SK-N-SH (cell line): ENCODE measurements around the gene NIF3L1. TPM values are rescaled to one million over a fixed set of nuclear protein-coding genes. Genes with fewer than 3 reads are reported as not detected.

Experiments
- CTCF ChIA-PET: fragments of 300-600, 350-600 bp; formaldehyde crosslinking; extraction: SDS; loops from one replicate; lab custom pipeline; 2021; lab: Yijun Ruan, JAX
- POLR2A ChIA-PET: fragments of 350-600 bp; sonication (Branson Sonifier 250); formaldehyde crosslinking; extraction: SDS; loops from one replicate; lab custom pipeline; 2020; ENCODE audit warnings: antibody characterized with exemption, inconsistent platforms; lab: Yijun Ruan, JAX
- DNase-seq: peaks from one replicate; pipeline ENCODE4 v3.0.0; 2012
- H2AFZ ChIP-seq: fragments of 200-600 bp; sonication (generic); 2 replicates; pipeline ENCODE4 v1.8.1; 2016; ENCODE audit warnings: antibody characterized with exemption, mild to moderate bottlenecking, low read depth
- H3F3A ChIP-seq: fragments of 200-600 bp; sonication (generic); replicated peaks from 2 replicates; pipeline ENCODE3; 2016; ENCODE audit warnings: antibody characterized with exemption, mild to moderate bottlenecking; ENCODE audit not compliant: insufficient read depth
- H3K27ac ChIP-seq, 2 experiments: fragments of 200-500 bp in 1 of 2; fragments of 200-600 bp in 1 of 2; sonication (Bioruptor generic) in 1 of 2; sonication (generic), shearing (Covaris generic) in 1 of 2; 2 replicates each; pipeline versions ENCODE4 v1.5.1 to v1.6.1; 2014 to 2016; ENCODE audit warnings: low read depth in 2 of 2, inconsistent platforms in 1 of 2, low read length in 1 of 2, mild to moderate bottlenecking in 1 of 2, mixed read lengths in 1 of 2
- H3K27me3 ChIP-seq: fragments of 200-600 bp; sonication (generic), shearing (Covaris generic); 2 replicates; pipeline ENCODE4 v1.6.1; 2016; ENCODE audit warnings: mixed run types; ENCODE audit not compliant: insufficient read depth
- H3K36me3 ChIP-seq, 2 experiments: fragments of 200-500 bp in 1 of 2; fragments of 200-600 bp in 1 of 2; sonication (Bioruptor generic) in 1 of 2; sonication (generic) in 1 of 2; replicated peaks in 1 of 2; 2 replicates each; pipeline versions ENCODE3 to v1.5.1; 2014 to 2016; ENCODE audit warnings: low read length in 1 of 2, mild to moderate bottlenecking in 1 of 2; ENCODE audit not compliant: insufficient read depth in 2 of 2, control insufficient read depth in 1 of 2
- H3K4me1 ChIP-seq, 2 experiments: fragments of 200-500 bp in 1 of 2; fragments of 200-600 bp in 1 of 2; sonication (Bioruptor generic) in 1 of 2; sonication (generic), shearing (Covaris generic) in 1 of 2; 2 replicates each; pipeline versions ENCODE4 v1.5.1 to v1.6.1; 2014 to 2016; ENCODE audit warnings: low read depth in 1 of 2, low read length in 1 of 2, mixed run types in 1 of 2; ENCODE audit not compliant: insufficient read depth in 2 of 2, control insufficient read depth in 1 of 2
- H3K4me2 ChIP-seq: fragments of 200-600 bp; sonication (generic), shearing (Covaris generic); 2 replicates; pipeline ENCODE4 v1.6.1; 2017; ENCODE audit warnings: mixed run types
- H3K4me3 ChIP-seq, 2 experiments: fragments of 200-500 bp in 1 of 2; fragments of 200-600 bp in 1 of 2; sonication (Bioruptor generic) in 1 of 2; sonication (generic), shearing (Covaris generic) in 1 of 2; 2 replicates each; pipeline versions ENCODE4 v1.5.1 to v1.8.1; 2014 to 2016; ENCODE audit warnings: low read depth in 2 of 2, inconsistent platforms in 1 of 2, low read length in 1 of 2, mild to moderate bottlenecking in 1 of 2, mixed read lengths in 1 of 2, moderate library complexity in 1 of 2
- H3K79me2 ChIP-seq: fragments of 200-600 bp; sonication (generic); 2 replicates; pipeline ENCODE4 v1.8.1; 2017; ENCODE audit warnings: mild to moderate bottlenecking; ENCODE audit not compliant: insufficient read depth
- H3K9ac ChIP-seq: fragments of 200-600 bp; sonication (generic); 2 replicates; pipeline ENCODE4 v1.6.1; 2017; ENCODE audit warnings: mixed run types
- H3K9me2 ChIP-seq: fragments of 200-600 bp; sonication (generic); 2 replicates; pipeline ENCODE4 v1.6.1; 2017; ENCODE audit warnings: mixed run types
- H3K9me3 ChIP-seq: fragments of 200-600 bp; sonication (generic); 2 replicates; pipeline ENCODE4 v1.6.1; 2017; ENCODE audit warnings: mixed run types, mild to moderate bottlenecking, moderate library complexity
- H4K20me1 ChIP-seq: fragments of 200-600 bp; sonication (generic); 2 replicates; pipeline ENCODE4 v1.6.1; 2017; ENCODE audit warnings: mild to moderate bottlenecking, mixed run types; ENCODE audit not compliant: insufficient read depth
- CHD2 ChIP-seq: fragments of 150-350 bp; IDR thresholded peaks from 2 replicates; pipeline ENCODE4 v1.6.1; 2018; ENCODE audit warnings: low read length; ENCODE audit not compliant: partially characterized antibody
- ELF1 ChIP-seq: IDR thresholded peaks from 2 replicates; pipeline ENCODE4 v1.4.0; 2012
- EP300 ChIP-seq, 2 experiments: IDR thresholded peaks; 2 replicates each; pipeline versions ENCODE4 v1.4.0 to v1.6.1; 2012; ENCODE audit warnings: borderline replicate concordance in 1 of 2, low read depth in 1 of 2, low read length in 1 of 2
- FOSL2 ChIP-seq: IDR thresholded peaks from 2 replicates; pipeline ENCODE4 v1.4.0; 2012; ENCODE audit warnings: low read depth, mild to moderate bottlenecking, moderate library complexity, borderline replicate concordance
- FOXJ3 ChIP-seq: sonication (generic); formaldehyde crosslinking; IDR thresholded peaks from 2 replicates; pipeline ENCODE4 v1.5.1; 2020; ENCODE audit warnings: mild to moderate bottlenecking, missing genetic modification reagents
- FOXM1 ChIP-seq: IDR thresholded peaks from 2 replicates; pipeline ENCODE4 v1.4.0; 2012; ENCODE audit warnings: low read depth, mild to moderate bottlenecking
- GATA2 ChIP-seq: sonication (generic); formaldehyde crosslinking; IDR thresholded peaks from 2 replicates; pipeline ENCODE4 v1.5.0; 2020; ENCODE audit warnings: mild to moderate bottlenecking, missing genetic modification reagents
- JUND ChIP-seq: IDR thresholded peaks from 2 replicates; pipeline ENCODE4 v1.4.0; 2012
- MEF2A ChIP-seq: IDR thresholded peaks from 2 replicates; pipeline ENCODE4 v1.4.0; 2012; ENCODE audit warnings: low read depth, borderline replicate concordance
- MXI1 ChIP-seq: IDR thresholded peaks from 2 replicates; pipeline ENCODE4 v1.6.1; 2012; ENCODE audit warnings: mild to moderate bottlenecking, low read depth, low read length, improper control_type of control experiment
- NFIC ChIP-seq: IDR thresholded peaks from 2 replicates; pipeline ENCODE4 v1.4.0; 2012; ENCODE audit warnings: borderline replicate concordance
- POLR2AphosphoS5 ChIP-seq: IDR thresholded peaks from 2 replicates; pipeline ENCODE4 v1.6.1; 2012; ENCODE audit warnings: low read depth, low read length
- RAD21 ChIP-seq: IDR thresholded peaks from 2 replicates; pipeline ENCODE4 v1.6.1; 2012; ENCODE audit warnings: mild to moderate bottlenecking, low read length
- RFX5 ChIP-seq: IDR thresholded peaks from 2 replicates; pipeline ENCODE4 v1.6.1; 2012; ENCODE audit warnings: mild to moderate bottlenecking, improper control_type of control experiment, low read length
- RXRA ChIP-seq: IDR thresholded peaks from 2 replicates; pipeline ENCODE4 v1.4.0; 2012; ENCODE audit warnings: low read depth, mild to moderate bottlenecking, borderline replicate concordance
- SIN3A ChIP-seq: IDR thresholded peaks from 2 replicates; pipeline ENCODE4 v1.6.1; 2012; ENCODE audit warnings: low read depth, mild to moderate bottlenecking, low read length, moderate library complexity, borderline replicate concordance
- SMC3 ChIP-seq: IDR thresholded peaks from 2 replicates; pipeline ENCODE4 v1.6.1; 2012; ENCODE audit warnings: low read depth, low read length, improper control_type of control experiment
- TCF12 ChIP-seq: IDR thresholded peaks from 2 replicates; pipeline ENCODE4 v1.4.0; 2012
- TEAD4 ChIP-seq: IDR thresholded peaks from 2 replicates; pipeline ENCODE4 v1.4.0; 2012; ENCODE audit warnings: mild to moderate bottlenecking, borderline replicate concordance; ENCODE audit not compliant: insufficient read depth
- WGBS: methylation state at CpG from one replicate; pipeline ENCODE4 v1.1.6; 2017; ENCODE audit warnings: low lambda C conversion rate; 5-methylcytosine and 5-hydroxymethylcytosine counted together
- polyA plus RNA-seq, 3 experiments: library from polyadenylated mRNA; depleted of rRNA; stranded (reverse); fragments of >200 nt; gene quantifications; 2 replicates each; pipeline ENCODE4 v1.2.3, GENCODE V29; 2012
- TF ChIP-seq, protein P1 (sequence below): fragments of 150-350 bp; IDR thresholded peaks from 2 replicates; pipeline ENCODE4 v1.6.1; 2017; ENCODE audit warnings: antibody characterized with exemption, low read length, low read depth, borderline replicate concordance
- TF ChIP-seq, protein P2 (sequence below): fragments of 200-600 bp; sonication (generic); IDR thresholded peaks from 2 replicates; pipeline ENCODE4 v1.6.1; 2017; ENCODE audit warnings: antibody characterized with exemption, mild to moderate bottlenecking, moderate library complexity
- TF ChIP-seq, protein P3 (sequence below): IDR thresholded peaks from 2 replicates; pipeline ENCODE4; 2012
- TF ChIP-seq, protein P4 (sequence below): fragments of 150-350 bp; IDR thresholded peaks from 2 replicates; pipeline ENCODE4 v1.6.1; 2016; ENCODE audit warnings: mild to moderate bottlenecking, low read depth, low read length

NIF3L1 gene
- polyA plus RNA-seq, 1 of the 3 experiments (the other 2 are of a cell fraction) = 52.4 TPM

DNA sequence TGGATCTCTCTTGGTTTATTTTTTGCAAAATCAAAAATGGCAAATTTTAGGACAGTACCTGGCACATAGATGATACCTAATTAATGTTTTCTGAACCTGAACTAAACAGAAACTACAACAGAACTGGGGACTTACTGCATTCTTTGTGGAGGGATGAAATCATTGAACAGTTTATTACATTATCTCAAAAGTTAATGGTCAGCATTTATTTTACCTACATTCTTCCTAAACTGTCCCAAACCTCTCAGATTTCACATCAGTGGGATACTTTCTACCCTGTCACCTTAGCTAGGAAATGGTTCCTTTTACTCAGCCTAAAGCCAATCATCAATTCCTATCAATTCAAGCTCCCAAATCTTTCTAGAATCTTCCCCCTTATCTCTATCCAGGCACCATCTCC lies 10.3 kb downstream of the NIF3L1 start:
- TF ChIP-seq SMC3 (no peak), RFX5 (no peak), JUND (no peak), CHD2 (no peak), FOSL2 (no peak)
- TF ChIP-seq, protein P1, sequence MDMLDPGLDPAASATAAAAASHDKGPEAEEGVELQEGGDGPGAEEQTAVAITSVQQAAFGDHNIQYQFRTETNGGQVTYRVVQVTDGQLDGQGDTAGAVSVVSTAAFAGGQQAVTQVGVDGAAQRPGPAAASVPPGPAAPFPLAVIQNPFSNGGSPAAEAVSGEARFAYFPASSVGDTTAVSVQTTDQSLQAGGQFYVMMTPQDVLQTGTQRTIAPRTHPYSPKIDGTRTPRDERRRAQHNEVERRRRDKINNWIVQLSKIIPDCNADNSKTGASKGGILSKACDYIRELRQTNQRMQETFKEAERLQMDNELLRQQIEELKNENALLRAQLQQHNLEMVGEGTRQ = no peak
- TF ChIP-seq, protein P2, sequence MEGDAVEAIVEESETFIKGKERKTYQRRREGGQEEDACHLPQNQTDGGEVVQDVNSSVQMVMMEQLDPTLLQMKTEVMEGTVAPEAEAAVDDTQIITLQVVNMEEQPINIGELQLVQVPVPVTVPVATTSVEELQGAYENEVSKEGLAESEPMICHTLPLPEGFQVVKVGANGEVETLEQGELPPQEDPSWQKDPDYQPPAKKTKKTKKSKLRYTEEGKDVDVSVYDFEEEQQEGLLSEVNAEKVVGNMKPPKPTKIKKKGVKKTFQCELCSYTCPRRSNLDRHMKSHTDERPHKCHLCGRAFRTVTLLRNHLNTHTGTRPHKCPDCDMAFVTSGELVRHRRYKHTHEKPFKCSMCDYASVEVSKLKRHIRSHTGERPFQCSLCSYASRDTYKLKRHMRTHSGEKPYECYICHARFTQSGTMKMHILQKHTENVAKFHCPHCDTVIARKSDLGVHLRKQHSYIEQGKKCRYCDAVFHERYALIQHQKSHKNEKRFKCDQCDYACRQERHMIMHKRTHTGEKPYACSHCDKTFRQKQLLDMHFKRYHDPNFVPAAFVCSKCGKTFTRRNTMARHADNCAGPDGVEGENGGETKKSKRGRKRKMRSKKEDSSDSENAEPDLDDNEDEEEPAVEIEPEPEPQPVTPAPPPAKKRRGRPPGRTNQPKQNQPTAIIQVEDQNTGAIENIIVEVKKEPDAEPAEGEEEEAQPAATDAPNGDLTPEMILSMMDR = no peak
- TF ChIP-seq, protein P3, sequence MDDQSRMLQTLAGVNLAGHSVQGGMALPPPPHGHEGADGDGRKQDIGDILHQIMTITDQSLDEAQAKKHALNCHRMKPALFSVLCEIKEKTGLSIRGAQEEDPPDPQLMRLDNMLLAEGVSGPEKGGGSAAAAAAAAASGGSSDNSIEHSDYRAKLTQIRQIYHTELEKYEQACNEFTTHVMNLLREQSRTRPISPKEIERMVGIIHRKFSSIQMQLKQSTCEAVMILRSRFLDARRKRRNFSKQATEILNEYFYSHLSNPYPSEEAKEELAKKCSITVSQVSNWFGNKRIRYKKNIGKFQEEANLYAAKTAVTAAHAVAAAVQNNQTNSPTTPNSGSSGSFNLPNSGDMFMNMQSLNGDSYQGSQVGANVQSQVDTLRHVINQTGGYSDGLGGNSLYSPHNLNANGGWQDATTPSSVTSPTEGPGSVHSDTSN = no peak
- TF ChIP-seq, protein P4, sequence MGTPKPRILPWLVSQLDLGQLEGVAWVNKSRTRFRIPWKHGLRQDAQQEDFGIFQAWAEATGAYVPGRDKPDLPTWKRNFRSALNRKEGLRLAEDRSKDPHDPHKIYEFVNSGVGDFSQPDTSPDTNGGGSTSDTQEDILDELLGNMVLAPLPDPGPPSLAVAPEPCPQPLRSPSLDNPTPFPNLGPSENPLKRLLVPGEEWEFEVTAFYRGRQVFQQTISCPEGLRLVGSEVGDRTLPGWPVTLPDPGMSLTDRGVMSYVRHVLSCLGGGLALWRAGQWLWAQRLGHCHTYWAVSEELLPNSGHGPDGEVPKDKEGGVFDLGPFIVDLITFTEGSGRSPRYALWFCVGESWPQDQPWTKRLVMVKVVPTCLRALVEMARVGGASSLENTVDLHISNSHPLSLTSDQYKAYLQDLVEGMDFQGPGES = no peak
- Histone ChIP-seq H3K9me3 (no peaks in the 10 kb centered on the region), H4K20me1 (no peaks in the 10 kb centered on the region), H3K9me2 (no peaks in the 10 kb centered on the region), H3K27me3 (no peaks in the 10 kb centered on the region), H3K27ac (no peak overlapping the region), H3K9ac (no peak overlapping the region), H3K36me3 (peaks cover 72 to 76% of the 10 kb centered on the region in 2 experiments), H3F3A (peaks cover 38% of the 10 kb centered on the region), H3K79me2 (no peaks in the 10 kb centered on the region), H3K4me3 (no peak overlapping the region), H3K4me2 (no peak overlapping the region), H3K4me1 (no peaks in the 10 kb centered on the region; a peak in 1 of 4 replicates), H2AFZ (no peak overlapping the region)
- ChIA-PET POLR2A (no interaction called here), CTCF (no interaction called here)
- no peak for DNase-seq

DNA sequence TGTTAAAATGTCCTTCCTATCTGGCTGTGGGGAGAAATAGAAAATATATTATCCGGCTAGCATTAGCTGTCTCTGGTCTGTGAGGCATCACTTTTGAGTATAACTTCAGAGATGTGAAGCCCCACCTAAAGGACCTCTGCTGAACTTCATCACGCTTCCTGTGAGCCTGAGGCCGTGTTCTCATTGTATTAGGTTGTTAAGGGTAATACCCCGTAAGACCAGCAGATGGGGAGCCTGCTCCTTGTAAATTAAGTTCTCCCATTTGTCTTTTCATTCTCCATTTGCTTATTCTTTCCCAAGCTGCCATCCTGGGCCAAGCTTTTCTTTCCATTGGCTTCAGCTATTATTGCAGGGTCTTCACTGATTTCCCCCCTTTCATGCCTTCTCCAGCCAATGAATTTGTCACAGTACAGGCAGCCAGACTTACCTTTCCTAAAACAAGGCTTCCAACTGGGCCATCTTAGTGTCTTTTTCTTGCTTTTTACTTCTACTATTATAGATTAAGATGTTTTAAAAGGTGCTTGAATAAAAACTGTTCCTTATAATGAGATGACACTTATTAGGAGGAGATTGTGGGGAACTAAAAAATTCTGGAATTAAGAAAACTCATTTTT lies 12.4 kb downstream of the NIF3L1 start:
- no peaks in the 10 kb centered on the region for H3K9me2 ChIP-seq
- H3K4me2 ChIP-seq = no peak overlapping the region
- peak overlapping the region; percentile 45 to 62; a peak in 3 of 4 replicates for H3K27ac ChIP-seq
- whole genome bisulfite sequencing = 9% methylated on average over 4 of the region's 4 CpGs
- no peak overlapping the region; the same call in 1 of the 2 replicates for H3K9ac ChIP-seq
- H3F3A ChIP-seq = peaks cover 43% of the 10 kb centered on the region
- H4K20me1 ChIP-seq = no peaks in the 10 kb centered on the region
- ChIA-PET CTCF (interaction anchor here (0.6 to 3.0 kb wide), 23 partner anchors 10 to 293 kb away, joined by 3 to 33 read pairs (median 3); partner anchors contain the start of genes NIF3L1 and PPIL3), POLR2A (interaction anchor here (0.8 kb wide), 1 partner anchor 12 kb away, joined by 5 read pairs; the partner anchor contains the start of genes NIF3L1 and PPIL3)
- H3K9me3 ChIP-seq = no peaks in the 10 kb centered on the region
- H3K79me2 ChIP-seq = no peaks in the 10 kb centered on the region
- H3K4me1 ChIP-seq = no peaks in the 10 kb centered on the region; a peak in 1 of 4 replicates
- peak overlapping the region; percentile 82 for H2AFZ ChIP-seq
- H3K4me3 ChIP-seq = no peak overlapping the region
- DNase-seq = peak; percentile 79
- peaks cover 63 to 69% of the 10 kb centered on the region in 2 experiments for H3K36me3 ChIP-seq
- no peaks in the 10 kb centered on the region for H3K27me3 ChIP-seq
- no peak for TF ChIP-seq RXRA
- no peak for TF ChIP-seq TEAD4
- TF ChIP-seq EP300 (IDR thresholded peaks at IDR 0.05; ENCODE audit: borderline replicate concordance in 1 of 2, low read depth in 1 of 2, low read length in 1 of 2) = no peak
- peak; percentile 82 for TF ChIP-seq RAD21
- 0 out of 2 replicates have a peak, but pooled peaks have one; percentile 28 for TF ChIP-seq SIN3A
- no peak for TF ChIP-seq ELF1
- TF ChIP-seq GATA2 (CRISPR knock-in tag) = no peak
- TF ChIP-seq TCF12 = no peak
- TF ChIP-seq CHD2 = no peak
- no peak for TF ChIP-seq POLR2AphosphoS5
- TF ChIP-seq MEF2A = no peak
- TF ChIP-seq NFIC = no peak
- peak; percentile 34; the same call in 1 of the 2 replicates for TF ChIP-seq MXI1
- TF ChIP-seq FOXM1 = no peak
- no peak for TF ChIP-seq FOXJ3 (CRISPR knock-in tag)
- no peak for TF ChIP-seq JUND
- TF ChIP-seq SMC3 = peak; percentile 77
- TF ChIP-seq, protein P1 = no peak
